ENCODE measurements around the gene AMPD2.

GRCh38 chr1:109584766-109585165 lies 34.9 kb upstream of the AMPD2 start:
- TF ChIP-seq, protein P1, sequence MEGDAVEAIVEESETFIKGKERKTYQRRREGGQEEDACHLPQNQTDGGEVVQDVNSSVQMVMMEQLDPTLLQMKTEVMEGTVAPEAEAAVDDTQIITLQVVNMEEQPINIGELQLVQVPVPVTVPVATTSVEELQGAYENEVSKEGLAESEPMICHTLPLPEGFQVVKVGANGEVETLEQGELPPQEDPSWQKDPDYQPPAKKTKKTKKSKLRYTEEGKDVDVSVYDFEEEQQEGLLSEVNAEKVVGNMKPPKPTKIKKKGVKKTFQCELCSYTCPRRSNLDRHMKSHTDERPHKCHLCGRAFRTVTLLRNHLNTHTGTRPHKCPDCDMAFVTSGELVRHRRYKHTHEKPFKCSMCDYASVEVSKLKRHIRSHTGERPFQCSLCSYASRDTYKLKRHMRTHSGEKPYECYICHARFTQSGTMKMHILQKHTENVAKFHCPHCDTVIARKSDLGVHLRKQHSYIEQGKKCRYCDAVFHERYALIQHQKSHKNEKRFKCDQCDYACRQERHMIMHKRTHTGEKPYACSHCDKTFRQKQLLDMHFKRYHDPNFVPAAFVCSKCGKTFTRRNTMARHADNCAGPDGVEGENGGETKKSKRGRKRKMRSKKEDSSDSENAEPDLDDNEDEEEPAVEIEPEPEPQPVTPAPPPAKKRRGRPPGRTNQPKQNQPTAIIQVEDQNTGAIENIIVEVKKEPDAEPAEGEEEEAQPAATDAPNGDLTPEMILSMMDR (IDR thresholded peaks at IDR 0.05), result no peak
- TF ChIP-seq POLR2A (IDR thresholded peaks at IDR 0.05), result no peak
